Sigmoid colon (tissue), 3 donors: ENCODE results near the gene CBX6.

ENCODE experiments used
- CTCF ChIP-seq, 4 experiments: fragments of 450-650 bp in 3 of 4; fragments of 200-600 bp in 1 of 4; IDR thresholded peaks; one replicate each; pipeline ENCODE4 v1.5.1; 2016 to 2019; ENCODE audit warnings: antibody characterized with exemption in 4 of 4, mild to moderate bottlenecking in 3 of 4, moderate library complexity in 2 of 4
- POLR2A ChIP-seq, 2 donors: fragments of 450-650 bp; IDR thresholded peaks; one replicate each; pipeline ENCODE4 v1.6.1; 2016; ENCODE audit warnings: antibody characterized with exemption in 2 of 2, mild to moderate bottlenecking in 2 of 2, moderate library complexity in 2 of 2

- TF ChIP-seq CTCF (IDR thresholded peaks at IDR 0.05) = no peak
- no peak for TF ChIP-seq POLR2A (IDR thresholded peaks at IDR 0.05)
Observed at GRCh38 chr22:38881997-38882879, 10.2 kb upstream of the CBX6 start.
